Mucosa of stomach (tissue), 1 donor: ENCODE data around the gene POLR2B.

ENCODE experiments used
- H3K27me3 ChIP-seq: one replicate; pipeline ENCODE4 v1.7.0; 2013; ENCODE audit warnings: mild to moderate bottlenecking, low read length; ENCODE audit not compliant: control insufficient read depth, insufficient read depth
- H3K36me3 ChIP-seq: one replicate; pipeline ENCODE4 v1.7.0; 2013; ENCODE audit warnings: low read length; ENCODE audit not compliant: control insufficient read depth, insufficient read depth
- H3K4me1 ChIP-seq: one replicate; pipeline ENCODE4 v1.7.0; 2013; ENCODE audit warnings: mild to moderate bottlenecking, low read length; ENCODE audit not compliant: control insufficient read depth, insufficient read depth
- H3K4me3 ChIP-seq: one replicate; pipeline ENCODE4 v1.7.0; 2013; ENCODE audit warnings: low read length
- H3K9ac ChIP-seq: one replicate; pipeline ENCODE4 v1.7.0; 2013; ENCODE audit warnings: mild to moderate bottlenecking, low read length, moderate library complexity
- H3K9me3 ChIP-seq: one replicate; pipeline ENCODE4 v1.7.0; 2013; ENCODE audit warnings: mild to moderate bottlenecking, low read length, moderate library complexity; ENCODE audit not compliant: control insufficient read depth
- donor health status: Pancreatic carcinoma.

POLR2B gene

GRCh38 chr4:56990109-56990905, 11.6 kb downstream of the POLR2B start:
- H3K4me3 ChIP-seq, result no peak overlapping the region
- H3K9me3 ChIP-seq, result no peaks in the 10 kb centered on the region
- H3K9ac ChIP-seq, result no peak overlapping the region
- no peaks in the 10 kb centered on the region for H3K4me1 ChIP-seq
- no peaks in the 10 kb centered on the region for H3K36me3 ChIP-seq
- H3K27me3 ChIP-seq, result no peaks in the 10 kb centered on the region

GRCh38 chr4:56995525-56995924, 16.8 kb downstream of the POLR2B start:
- Histone ChIP-seq H3K9ac (no peak overlapping the region), H3K4me3 (no peak overlapping the region), H3K9me3 (no peaks in the 10 kb centered on the region), H3K36me3 (peaks cover 4% of the 10 kb centered on the region), H3K4me1 (no peaks in the 10 kb centered on the region), H3K27me3 (no peaks in the 10 kb centered on the region)

DNA sequence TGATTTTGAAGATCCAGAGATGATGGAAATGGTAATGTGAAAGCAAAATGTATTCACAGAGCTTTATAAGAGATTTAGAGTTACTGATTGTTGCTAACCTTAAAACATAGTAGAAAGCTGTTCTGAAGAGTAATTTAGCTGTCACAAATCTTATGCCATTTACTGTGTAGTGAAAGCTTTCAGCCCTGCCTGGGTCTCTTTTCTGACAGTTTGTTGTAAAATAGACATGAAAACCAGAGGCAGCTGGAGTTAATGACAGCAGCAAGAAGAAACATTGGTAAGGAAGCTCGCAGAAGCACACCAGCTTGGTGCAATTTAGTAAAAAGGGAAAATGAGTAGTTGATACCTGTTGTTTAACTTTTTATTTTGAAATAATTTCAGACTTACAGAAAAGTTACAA, 21.1 kb downstream of the POLR2B start:
- H3K36me3 ChIP-seq, result peaks cover 13% of the 10 kb centered on the region
- no peak overlapping the region for H3K4me3 ChIP-seq
- no peaks in the 10 kb centered on the region for H3K4me1 ChIP-seq
- H3K27me3 ChIP-seq, result no peaks in the 10 kb centered on the region
- H3K9me3 ChIP-seq, result no peaks in the 10 kb centered on the region
- no peak overlapping the region for H3K9ac ChIP-seq

DNA sequence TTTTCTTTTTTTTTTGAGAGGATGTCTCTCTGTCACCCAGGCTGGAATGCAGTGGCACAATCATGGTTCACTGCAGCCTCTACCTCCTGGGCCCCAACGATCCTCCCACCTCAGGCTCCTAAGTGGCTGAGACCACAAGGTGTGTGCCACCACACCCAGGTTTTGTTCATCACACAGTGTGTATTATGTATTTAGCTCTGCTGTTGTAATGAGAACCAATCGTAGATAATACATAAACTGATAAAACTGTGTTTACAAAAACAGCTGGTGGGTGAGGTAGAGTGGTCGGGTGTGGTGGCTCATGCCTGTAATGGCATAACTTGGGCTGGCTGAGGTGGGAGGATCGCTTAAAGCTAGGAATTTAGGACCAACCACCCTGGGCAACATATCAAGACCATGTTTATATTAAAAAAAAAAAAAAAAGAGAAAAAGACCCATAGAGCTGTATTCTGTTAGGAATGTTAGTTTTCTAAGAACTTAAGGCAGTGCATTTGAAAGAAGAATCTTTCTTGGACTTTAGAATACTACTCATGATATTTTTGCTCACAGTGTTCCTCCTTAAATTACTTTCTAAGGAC, 34.9 kb downstream of the POLR2B start:
- no peaks in the 10 kb centered on the region for H3K27me3 ChIP-seq
- no peak overlapping the region for H3K4me3 ChIP-seq
- peaks cover 5% of the 10 kb centered on the region for H3K36me3 ChIP-seq
- H3K9me3 ChIP-seq, result no peaks in the 10 kb centered on the region
- no peak overlapping the region for H3K9ac ChIP-seq
- peaks cover 8% of the 10 kb centered on the region for H3K4me1 ChIP-seq

DNA sequence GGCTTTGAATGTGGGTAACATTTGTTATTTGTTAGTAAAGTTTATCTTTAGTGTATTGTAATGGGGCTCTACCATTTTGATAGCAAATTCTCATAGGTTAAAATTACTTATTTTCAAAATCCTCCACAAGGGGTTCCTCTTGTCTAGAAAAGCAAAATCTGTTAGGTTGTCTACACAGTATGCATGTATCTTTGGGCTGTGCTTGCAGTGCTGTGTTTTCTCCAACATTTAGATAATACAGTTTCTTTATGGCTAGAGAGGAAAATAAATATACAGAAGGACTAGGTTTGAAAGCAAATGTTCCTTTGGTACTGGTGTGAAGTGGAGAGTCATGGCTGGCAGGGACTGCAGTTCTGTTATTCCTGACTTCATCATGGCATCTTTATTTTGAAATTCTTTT, 40.3 kb downstream of the POLR2B start:
- no peaks in the 10 kb centered on the region for H3K4me1 ChIP-seq
- H3K4me3 ChIP-seq, result no peak overlapping the region
- no peak overlapping the region for H3K9ac ChIP-seq
- H3K36me3 ChIP-seq, result peaks cover 3% of the 10 kb centered on the region
- no peaks in the 10 kb centered on the region for H3K27me3 ChIP-seq
- H3K9me3 ChIP-seq, result no peaks in the 10 kb centered on the region

GRCh38 chr4:57020467-57021101, 41.9 kb downstream of the POLR2B start:
- Histone ChIP-seq H3K36me3 (peaks cover 3% of the 10 kb centered on the region), H3K27me3 (no peaks in the 10 kb centered on the region), H3K9ac (no peak overlapping the region), H3K9me3 (no peaks in the 10 kb centered on the region), H3K4me1 (no peaks in the 10 kb centered on the region), H3K4me3 (no peak overlapping the region)

DNA sequence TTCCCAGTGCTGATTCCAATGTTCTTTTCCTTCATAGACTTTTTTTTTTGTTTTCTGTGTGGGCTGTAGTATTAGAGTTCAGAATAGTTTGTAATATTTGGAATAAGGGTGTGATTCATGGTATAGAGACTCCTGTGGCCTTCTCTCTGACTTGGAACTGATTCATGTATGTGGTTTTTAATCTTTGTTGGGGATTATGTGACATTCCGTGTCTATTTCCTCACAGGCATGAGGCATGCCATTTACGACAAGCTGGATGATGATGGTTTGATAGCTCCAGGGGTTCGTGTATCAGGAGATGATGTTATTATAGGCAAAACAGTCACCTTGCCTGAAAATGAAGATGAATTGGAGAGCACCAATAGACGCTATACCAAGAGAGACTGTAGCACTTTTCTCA, 44.4 kb downstream of the POLR2B start:
- H3K9me3 ChIP-seq, result no peaks in the 10 kb centered on the region
- peaks cover 3% of the 10 kb centered on the region for H3K4me1 ChIP-seq
- no peak overlapping the region for H3K4me3 ChIP-seq
- peaks cover 3% of the 10 kb centered on the region for H3K36me3 ChIP-seq
- no peak overlapping the region for H3K9ac ChIP-seq
- H3K27me3 ChIP-seq, result no peaks in the 10 kb centered on the region

DNA sequence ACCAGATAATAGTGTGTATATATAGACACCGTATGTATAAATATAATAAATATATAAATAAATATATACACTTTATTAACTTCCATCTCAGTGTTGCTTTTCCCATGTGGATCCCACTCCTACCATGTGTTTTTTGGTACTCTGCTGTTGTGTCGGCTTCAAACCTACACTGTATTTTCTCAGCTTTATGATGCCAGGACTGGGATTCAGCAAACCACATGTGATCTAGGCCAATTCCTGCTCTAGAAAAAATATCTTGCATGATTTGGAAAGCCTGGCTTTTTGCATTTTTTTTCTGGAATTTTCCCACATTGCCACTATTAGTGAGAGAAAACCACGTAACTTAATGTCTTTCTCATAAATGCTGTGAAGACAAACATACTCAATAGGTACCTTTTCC, 55.8 kb downstream of the POLR2B start:
- H3K4me1 ChIP-seq, result no peaks in the 10 kb centered on the region
- H3K9me3 ChIP-seq, result no peaks in the 10 kb centered on the region
- no peak overlapping the region for H3K4me3 ChIP-seq
- H3K36me3 ChIP-seq, result no peaks in the 10 kb centered on the region
- no peak overlapping the region for H3K9ac ChIP-seq
- H3K27me3 ChIP-seq, result peaks cover 3% of the 10 kb centered on the region

DNA sequence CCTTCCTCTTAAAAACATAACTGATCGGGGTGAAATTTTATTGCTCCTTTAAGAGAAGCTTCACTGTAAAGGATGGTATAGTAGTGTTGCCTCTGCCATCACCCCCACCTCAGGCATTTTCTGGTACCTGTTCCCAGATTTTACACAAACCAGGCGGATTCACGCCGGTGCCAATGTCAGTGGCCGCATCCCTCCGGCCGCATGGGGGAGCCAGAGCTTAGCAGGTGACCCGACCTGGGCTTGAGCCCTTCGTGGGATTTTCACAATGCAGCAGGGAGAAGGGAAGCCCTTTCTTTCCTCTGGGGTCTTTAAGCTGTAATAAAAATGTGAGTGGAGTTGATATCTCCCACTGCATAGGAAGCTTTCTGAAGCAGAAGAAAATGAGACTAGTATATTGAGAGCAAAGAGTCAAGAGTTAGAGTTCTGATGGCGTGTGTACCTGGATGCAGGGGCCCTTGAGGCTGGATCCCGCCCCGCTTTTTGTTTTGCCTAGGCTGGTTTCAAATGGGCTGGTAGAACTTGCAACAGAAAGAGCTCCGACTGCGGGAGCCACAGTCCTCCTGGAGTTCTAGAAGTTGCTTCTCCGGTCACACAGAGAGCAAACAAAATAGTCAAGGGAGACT, 59.4 kb downstream of the POLR2B start:
- H3K4me1 ChIP-seq, result no peaks in the 10 kb centered on the region
- H3K4me3 ChIP-seq, result no peak overlapping the region
- no peaks in the 10 kb centered on the region for H3K36me3 ChIP-seq
- peaks cover 3% of the 10 kb centered on the region for H3K27me3 ChIP-seq
- H3K9me3 ChIP-seq, result no peaks in the 10 kb centered on the region
- H3K9ac ChIP-seq, result no peak overlapping the region

GRCh38 chr4:57039345-57039744, 60.6 kb downstream of the POLR2B start:
- Histone ChIP-seq H3K27me3 (peaks cover 3% of the 10 kb centered on the region), H3K4me1 (no peaks in the 10 kb centered on the region), H3K4me3 (no peak overlapping the region), H3K9ac (no peak overlapping the region), H3K9me3 (no peaks in the 10 kb centered on the region), H3K36me3 (no peaks in the 10 kb centered on the region)

DNA sequence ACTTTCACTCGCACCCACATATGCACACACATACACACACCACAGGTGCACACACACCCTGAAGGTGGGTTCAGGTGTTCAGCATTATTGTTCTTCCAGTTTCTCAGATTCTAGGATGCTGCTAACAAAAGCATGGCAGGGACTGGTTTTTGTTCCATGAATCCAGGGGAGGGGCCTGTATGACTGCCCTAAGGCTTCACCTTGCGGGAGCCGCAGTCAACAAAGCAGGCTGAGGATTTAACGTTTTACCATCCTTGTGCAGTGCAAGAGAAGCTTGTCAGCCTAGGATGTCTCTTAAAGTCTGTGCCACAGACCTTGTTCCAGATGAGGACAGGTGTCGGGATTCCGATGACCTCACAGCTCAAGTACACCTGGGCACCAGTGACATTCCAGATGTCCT, 61.8 kb downstream of the POLR2B start:
- Histone ChIP-seq H3K9me3 (no peaks in the 10 kb centered on the region), H3K27me3 (peaks cover 3% of the 10 kb centered on the region), H3K4me3 (no peak overlapping the region), H3K9ac (no peak overlapping the region), H3K36me3 (no peaks in the 10 kb centered on the region), H3K4me1 (peaks cover 3% of the 10 kb centered on the region)

DNA sequence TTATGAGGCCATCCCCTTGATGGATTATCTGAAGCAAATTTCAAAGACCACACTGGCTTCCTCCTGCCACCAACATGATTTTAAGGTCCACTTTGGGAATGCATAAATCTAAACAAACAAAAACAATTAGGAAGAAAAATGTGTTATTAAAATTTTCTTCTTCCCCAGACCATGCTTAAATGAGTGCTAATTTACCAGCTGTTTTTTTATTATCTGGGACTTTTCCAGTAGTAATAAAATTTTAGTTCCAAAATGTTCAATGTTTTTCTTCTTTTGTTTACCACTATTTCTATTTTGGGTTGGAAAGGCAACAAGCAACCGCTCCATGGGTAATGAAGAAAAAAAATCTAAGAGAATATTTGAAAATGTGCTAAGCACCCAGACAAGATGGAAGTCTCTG, 62.3 kb downstream of the POLR2B start:
- Histone ChIP-seq H3K27me3 (peaks cover 3% of the 10 kb centered on the region), H3K9me3 (no peaks in the 10 kb centered on the region), H3K9ac (no peak overlapping the region), H3K36me3 (no peaks in the 10 kb centered on the region), H3K4me1 (peaks cover 3% of the 10 kb centered on the region), H3K4me3 (no peak overlapping the region)
